Hepatocyte (in vitro differentiated cells): ENCODE measurements around the gene SBF2.

Experiments used
- CTCF ChIP-seq: fragments of 200-600 bp; sonication (generic); IDR thresholded peaks from 2 replicates; pipeline ENCODE4 v1.5.1; 2016; ENCODE audit warnings: antibody characterized with exemption, mild to moderate bottlenecking; ENCODE audit not compliant: poor library complexity
- EZH2phosphoT487 ChIP-seq: fragments of 200-600 bp; sonication (generic); IDR thresholded peaks from one replicate; pipeline ENCODE4 v1.6.1; 2018; ENCODE audit warnings: antibody characterized with exemption, mild to moderate bottlenecking, low read depth, moderate library complexity; ENCODE audit not compliant: unreplicated experiment, severe bottlenecking

DNA sequence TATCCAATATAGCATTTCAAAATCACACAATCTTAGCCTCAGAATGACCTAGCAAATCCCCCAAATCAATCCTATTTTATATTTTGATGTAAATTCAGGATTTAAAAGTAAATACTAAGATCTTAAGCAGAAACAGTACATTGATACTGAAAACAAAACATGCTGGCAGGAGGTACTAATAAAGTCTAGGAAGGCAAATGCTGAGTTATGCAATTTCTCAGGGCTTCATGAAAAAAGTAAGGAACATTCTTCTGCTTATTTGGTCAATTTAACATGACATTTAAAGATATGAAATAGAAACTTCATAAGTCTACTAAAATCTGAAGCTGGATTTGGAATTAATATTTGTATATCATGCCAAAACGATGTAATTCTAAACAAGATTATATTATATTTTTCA, 476.8 kb downstream of the SBF2 start:
- TF ChIP-seq EZH2phosphoT487 (no peak), CTCF (no peak)
